ENCODE data around the gene SETD3.

SETD3 gene

GRCh38 chr14:99402950-99403349, 77.7 kb downstream of the SETD3 start:
- TF ChIP-seq POLR2AphosphoS5 (IDR thresholded peaks at IDR 0.05; ENCODE audit: low read depth, low read length) = no peak
- TF ChIP-seq SIN3A (IDR thresholded peaks at IDR 0.05; ENCODE audit: borderline replicate concordance, insufficient read depth, low read length) = no peak
- no peak for TF ChIP-seq TAF1 (IDR thresholded peaks at IDR 0.05; ENCODE audit: borderline replicate concordance, insufficient read depth, low read length)
- no peak for TF ChIP-seq FOXP2 (optimal IDR thresholded peaks at IDR 0.05; ENCODE audit: borderline replicate concordance, extremely low read depth, extremely low read length, insufficient read depth)
- TF ChIP-seq REST (IDR thresholded peaks at IDR 0.05; ENCODE audit: insufficient read depth in 1 of 2, low read depth in 2 of 2, low read length in 2 of 2) = no peak

- TF ChIP-seq TAF1 (IDR thresholded peaks at IDR 0.05; ENCODE audit: borderline replicate concordance, insufficient read depth, low read length) = no peak
- TF ChIP-seq POLR2AphosphoS5 (IDR thresholded peaks at IDR 0.05; ENCODE audit: low read depth, low read length) = no peak
- TF ChIP-seq REST (IDR thresholded peaks at IDR 0.05; ENCODE audit: insufficient read depth in 1 of 2, low read depth in 2 of 2, low read length in 2 of 2) = no peak
- no peak for TF ChIP-seq SIN3A (IDR thresholded peaks at IDR 0.05; ENCODE audit: borderline replicate concordance, insufficient read depth, low read length)
- no peak for TF ChIP-seq FOXP2 (optimal IDR thresholded peaks at IDR 0.05; ENCODE audit: borderline replicate concordance, extremely low read depth, extremely low read length, insufficient read depth)
Measured at GRCh38 chr14:99402285-99402648, 78.4 kb downstream of the SETD3 start.

- TF ChIP-seq POLR2AphosphoS5 (IDR thresholded peaks at IDR 0.05; ENCODE audit: low read depth, low read length) (no peak), TAF1 (IDR thresholded peaks at IDR 0.05; ENCODE audit: borderline replicate concordance, insufficient read depth, low read length) (no peak), SIN3A (IDR thresholded peaks at IDR 0.05; ENCODE audit: borderline replicate concordance, insufficient read depth, low read length) (no peak), FOXP2 (optimal IDR thresholded peaks at IDR 0.05; ENCODE audit: borderline replicate concordance, extremely low read depth, extremely low read length, insufficient read depth) (no peak), REST (IDR thresholded peaks at IDR 0.05; ENCODE audit: insufficient read depth in 1 of 2, low read depth in 2 of 2, low read length in 2 of 2) (no peak)
Measured at GRCh38 chr14:99401621-99402284, 78.9 kb downstream of the SETD3 start.

- TF ChIP-seq FOXP2 (optimal IDR thresholded peaks at IDR 0.05; ENCODE audit: borderline replicate concordance, extremely low read depth, extremely low read length, insufficient read depth) (no peak), REST (IDR thresholded peaks at IDR 0.05; ENCODE audit: insufficient read depth in 1 of 2, low read depth in 2 of 2, low read length in 2 of 2) (no peak), POLR2AphosphoS5 (IDR thresholded peaks at IDR 0.05; ENCODE audit: low read depth, low read length) (no peak)
Measured at GRCh38 chr14:99401211-99401610, 79.4 kb downstream of the SETD3 start.

- TF ChIP-seq SIN3A (IDR thresholded peaks at IDR 0.05; ENCODE audit: borderline replicate concordance, insufficient read depth, low read length) (no peak), TAF1 (IDR thresholded peaks at IDR 0.05; ENCODE audit: borderline replicate concordance, insufficient read depth, low read length) (no peak), FOXP2 (optimal IDR thresholded peaks at IDR 0.05; ENCODE audit: borderline replicate concordance, extremely low read depth, extremely low read length, insufficient read depth) (no peak), REST (IDR thresholded peaks at IDR 0.05; ENCODE audit: insufficient read depth in 1 of 2, low read depth in 2 of 2, low read length in 2 of 2) (no peak), POLR2AphosphoS5 (IDR thresholded peaks at IDR 0.05; ENCODE audit: low read depth, low read length) (no peak)
Measured at GRCh38 chr14:99397698-99398097, 83.0 kb downstream of the SETD3 start.

All from PFSK-1 (cell line).